Measurements from ENCODE around the gene PHC1. TPM values are rescaled to one million over a fixed set of nuclear protein-coding genes. Genes with fewer than 3 reads are reported as not detected.
"Not testable (repeated sequence)": the region's sequence is repeated elsewhere in the genome, so short reads cannot be mapped to it uniquely, and the experiment has no call there.

PHC1 gene
- 10 to 100 TPM in 1 of 3 donors, 1 to 10 TPM in 2; 3.7 to 22.0 (median 7.1) TPM for polyA plus RNA-seq

GRCh38 chr12:8914033-8914715 lies at the start of gene PHC1:
TSS of gene PHC1 (plus strand) at chr12:8914509. CDS start at chr12:8917678, 3,169 bp downstream.
- H3K9me3 Mint-ChIP-seq, H3K36me3 Mint-ChIP-seq, H3K4me1 Mint-ChIP-seq: not testable (repeated sequence)
- peak within 1 kb of the TSS; percentile 84 to 95 (median 89) for H3K4me3 Mint-ChIP-seq
- peaks cover 2 to 10% (median 4%) of the 10 kb centered on the region in 3 donors for H3K27me3 Mint-ChIP-seq (ENCODE audit: low read depth in 3 of 3)
- H3K27ac Mint-ChIP-seq, result peak within 1 kb of the TSS; percentile 83 to 97 (median 92)
- peak; percentile 75 to 83 (median 82) for DNase-seq

- H3K4me3 Mint-ChIP-seq, result no peak overlapping the region
- no peaks in the 10 kb centered on the region for H3K9me3 Mint-ChIP-seq
- no peak overlapping the region for H3K27ac Mint-ChIP-seq
- no peak for DNase-seq
- H3K4me1 Mint-ChIP-seq, result no peaks in the 10 kb centered on the region
- H3K36me3 Mint-ChIP-seq, result no peaks in the 10 kb centered on the region
- peaks cover 3 to 6% (median 5%) of the 10 kb centered on the region in 3 donors for H3K27me3 Mint-ChIP-seq (ENCODE audit: low read depth in 3 of 3)
These were observed 47.9 kb upstream of the PHC1 start for GRCh38 chr12:8866429-8866828.

- Mint-ChIP-seq H3K27ac (no peak overlapping the region), H3K36me3 (no peaks in the 10 kb centered on the region), H3K4me1 (no peaks in the 10 kb centered on the region), H3K4me3 (no peak overlapping the region), H3K27me3 (ENCODE audit: low read depth in 3 of 3) (peaks cover 3 to 5% (median 3%) of the 10 kb centered on the region in 3 donors), H3K9me3 (no peaks in the 10 kb centered on the region)
- DNase-seq, result no peak
These were observed 47.3 kb upstream of the PHC1 start for GRCh38 chr12:8867009-8867408.

- Mint-ChIP-seq H3K4me3 (no peak overlapping the region), H3K36me3 (no peaks in the 10 kb centered on the region), H3K27ac (no peak overlapping the region), H3K4me1 (no peaks in the 10 kb centered on the region), H3K27me3 (ENCODE audit: low read depth in 3 of 3) (peaks cover 3 to 4% (median 3%) of the 10 kb centered on the region in 3 donors), H3K9me3 (no peaks in the 10 kb centered on the region)
- no peak for DNase-seq
These were observed 46.5 kb upstream of the PHC1 start for GRCh38 chr12:8867786-8868185.

- no peaks in the 10 kb centered on the region for H3K36me3 Mint-ChIP-seq
- DNase-seq, result no peak
- H3K27ac Mint-ChIP-seq, result no peak overlapping the region
- H3K4me1 Mint-ChIP-seq, result no peaks in the 10 kb centered on the region
- H3K4me3 Mint-ChIP-seq, result no peak overlapping the region
- no peaks in the 10 kb centered on the region for H3K9me3 Mint-ChIP-seq
- H3K27me3 Mint-ChIP-seq (ENCODE audit: low read depth in 3 of 3), result peaks cover 0 to 2% (median 2%) of the 10 kb centered on the region in 3 donors
These were observed 43.7 kb upstream of the PHC1 start for GRCh38 chr12:8870586-8870985.

GRCh38 chr12:8871068-8871467 lies 43.2 kb upstream of the PHC1 start:
- no peaks in the 10 kb centered on the region for H3K4me1 Mint-ChIP-seq
- DNase-seq, result no peak
- H3K27me3 Mint-ChIP-seq (ENCODE audit: low read depth in 3 of 3), result peaks cover 0 to 2% (median 2%) of the 10 kb centered on the region in 3 donors
- H3K36me3 Mint-ChIP-seq, result no peaks in the 10 kb centered on the region
- H3K4me3 Mint-ChIP-seq, result no peak overlapping the region
- H3K27ac Mint-ChIP-seq, result no peak overlapping the region
- no peaks in the 10 kb centered on the region for H3K9me3 Mint-ChIP-seq

GRCh38 chr12:8876887-8877286 lies 37.4 kb upstream of the PHC1 start:
- Mint-ChIP-seq H3K36me3 (no peaks in the 10 kb centered on the region), H3K4me3 (no peak overlapping the region), H3K4me1 (no peaks in the 10 kb centered on the region), H3K27ac (no peak overlapping the region), H3K9me3 (no peaks in the 10 kb centered on the region), H3K27me3 (ENCODE audit: low read depth in 3 of 3) (peaks cover 0 to 2% (median 0%) of the 10 kb centered on the region in 3 donors)
- DNase-seq, result no peak

GRCh38 chr12:8886502-8887284 lies 27.6 kb upstream of the PHC1 start:
- H3K36me3 Mint-ChIP-seq, result no peaks in the 10 kb centered on the region
- H3K27ac Mint-ChIP-seq, result no peak overlapping the region
- peaks cover 0 to 9% (median 2%) of the 10 kb centered on the region in 3 donors for H3K27me3 Mint-ChIP-seq (ENCODE audit: low read depth in 3 of 3)
- no peaks in the 10 kb centered on the region for H3K9me3 Mint-ChIP-seq
- peaks cover 3 to 8% of the 10 kb centered on the region in 2 donors for H3K4me1 Mint-ChIP-seq
- no peak for DNase-seq
- no peak overlapping the region for H3K4me3 Mint-ChIP-seq

GRCh38 chr12:8887285-8887715 lies 27.0 kb upstream of the PHC1 start:
- Mint-ChIP-seq H3K4me1 (peaks cover 3 to 8% of the 10 kb centered on the region in 2 donors), H3K9me3 (no peaks in the 10 kb centered on the region), H3K36me3 (no peaks in the 10 kb centered on the region), H3K4me3 (no peak overlapping the region), H3K27me3 (ENCODE audit: low read depth in 3 of 3) (peaks cover 0 to 9% (median 2%) of the 10 kb centered on the region in 3 donors), H3K27ac (no peak overlapping the region)
- no peak for DNase-seq

- Mint-ChIP-seq H3K4me3 (peak overlapping the region; percentile 89 to 98 (median 91)), H3K27ac (peak overlapping the region in 5 of 6 donors; percentile 53 to 85 (median 66)), H3K36me3 (no peaks in the 10 kb centered on the region), H3K27me3 (ENCODE audit: low read depth in 3 of 3) (peaks cover 0 to 9% (median 2%) of the 10 kb centered on the region in 3 donors), H3K4me1 (peaks cover 3 to 8% of the 10 kb centered on the region in 2 donors), H3K9me3 (no peaks in the 10 kb centered on the region)
- DNase-seq, result peak; percentile 51 to 58 (median 53)
These were observed 23.8 kb upstream of the PHC1 start for GRCh38 chr12:8890313-8891085.

- Mint-ChIP-seq H3K27ac (no peak overlapping the region), H3K4me1 (peaks cover 3 to 8% of the 10 kb centered on the region in 2 donors), H3K27me3 (ENCODE audit: low read depth in 3 of 3) (peaks cover 0 to 11% (median 2%) of the 10 kb centered on the region in 3 donors), H3K9me3 (no peaks in the 10 kb centered on the region), H3K36me3 (no peaks in the 10 kb centered on the region), H3K4me3 (no peak overlapping the region)
- no peak for DNase-seq
These were observed 22.3 kb upstream of the PHC1 start for GRCh38 chr12:8891976-8892375.

GRCh38 chr12:8894378-8894777 lies 19.9 kb upstream of the PHC1 start:
- Mint-ChIP-seq H3K27ac (no peak overlapping the region), H3K36me3 (no peaks in the 10 kb centered on the region), H3K9me3 (no peaks in the 10 kb centered on the region), H3K4me3 (no peak overlapping the region), H3K4me1 (peaks cover 3 to 8% of the 10 kb centered on the region in 2 donors), H3K27me3 (ENCODE audit: low read depth in 3 of 3) (peaks cover 0 to 9% (median under 1%) of the 10 kb centered on the region in 3 donors)
- DNase-seq, result no peak

- peaks cover 3 to 8% of the 10 kb centered on the region in 2 donors for H3K4me1 Mint-ChIP-seq
- no peak overlapping the region for H3K4me3 Mint-ChIP-seq
- H3K9me3 Mint-ChIP-seq, result no peaks in the 10 kb centered on the region
- H3K36me3 Mint-ChIP-seq, result no peaks in the 10 kb centered on the region
- no peak for DNase-seq
- peaks cover 0 to 9% (median 1%) of the 10 kb centered on the region in 3 donors for H3K27me3 Mint-ChIP-seq (ENCODE audit: low read depth in 3 of 3)
- H3K27ac Mint-ChIP-seq, result no peak overlapping the region
These were observed 19.3 kb upstream of the PHC1 start for GRCh38 chr12:8894986-8895385.
